ENCODE results near the gene SYDE1.

DNA sequence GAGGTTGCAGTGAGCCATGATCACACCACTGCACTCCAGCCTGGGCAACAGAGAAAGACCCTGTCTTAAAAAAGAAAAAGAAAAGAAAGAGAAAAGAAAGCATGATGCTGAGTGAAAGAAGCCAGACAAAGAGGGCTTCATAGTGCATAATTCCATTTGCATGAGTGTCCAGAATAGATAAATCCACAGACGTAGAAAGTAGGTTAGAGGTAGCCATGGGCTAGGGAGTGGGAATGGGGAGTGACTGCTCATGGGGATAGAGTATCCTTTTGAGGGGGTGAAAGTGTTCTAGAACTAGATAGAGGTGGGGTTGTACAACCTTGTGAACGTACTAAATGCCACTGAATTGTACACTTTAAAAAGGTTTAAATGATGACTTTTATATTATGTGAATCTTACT is 32.8 kb upstream of the SYDE1 start:
- TF ChIP-seq, protein P1, sequence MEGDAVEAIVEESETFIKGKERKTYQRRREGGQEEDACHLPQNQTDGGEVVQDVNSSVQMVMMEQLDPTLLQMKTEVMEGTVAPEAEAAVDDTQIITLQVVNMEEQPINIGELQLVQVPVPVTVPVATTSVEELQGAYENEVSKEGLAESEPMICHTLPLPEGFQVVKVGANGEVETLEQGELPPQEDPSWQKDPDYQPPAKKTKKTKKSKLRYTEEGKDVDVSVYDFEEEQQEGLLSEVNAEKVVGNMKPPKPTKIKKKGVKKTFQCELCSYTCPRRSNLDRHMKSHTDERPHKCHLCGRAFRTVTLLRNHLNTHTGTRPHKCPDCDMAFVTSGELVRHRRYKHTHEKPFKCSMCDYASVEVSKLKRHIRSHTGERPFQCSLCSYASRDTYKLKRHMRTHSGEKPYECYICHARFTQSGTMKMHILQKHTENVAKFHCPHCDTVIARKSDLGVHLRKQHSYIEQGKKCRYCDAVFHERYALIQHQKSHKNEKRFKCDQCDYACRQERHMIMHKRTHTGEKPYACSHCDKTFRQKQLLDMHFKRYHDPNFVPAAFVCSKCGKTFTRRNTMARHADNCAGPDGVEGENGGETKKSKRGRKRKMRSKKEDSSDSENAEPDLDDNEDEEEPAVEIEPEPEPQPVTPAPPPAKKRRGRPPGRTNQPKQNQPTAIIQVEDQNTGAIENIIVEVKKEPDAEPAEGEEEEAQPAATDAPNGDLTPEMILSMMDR (IDR thresholded peaks at IDR 0.05): no peak
- no peak for TF ChIP-seq EZH2 (IDR thresholded peaks at IDR 0.05; ENCODE audit: borderline replicate concordance, insufficient read depth, low read depth, low read length, poor library complexity, severe bottlenecking)

Data from B cell (primary cell).